ENCODE measurements around the gene GPSM3.

The GPSM3 gene

DNA sequence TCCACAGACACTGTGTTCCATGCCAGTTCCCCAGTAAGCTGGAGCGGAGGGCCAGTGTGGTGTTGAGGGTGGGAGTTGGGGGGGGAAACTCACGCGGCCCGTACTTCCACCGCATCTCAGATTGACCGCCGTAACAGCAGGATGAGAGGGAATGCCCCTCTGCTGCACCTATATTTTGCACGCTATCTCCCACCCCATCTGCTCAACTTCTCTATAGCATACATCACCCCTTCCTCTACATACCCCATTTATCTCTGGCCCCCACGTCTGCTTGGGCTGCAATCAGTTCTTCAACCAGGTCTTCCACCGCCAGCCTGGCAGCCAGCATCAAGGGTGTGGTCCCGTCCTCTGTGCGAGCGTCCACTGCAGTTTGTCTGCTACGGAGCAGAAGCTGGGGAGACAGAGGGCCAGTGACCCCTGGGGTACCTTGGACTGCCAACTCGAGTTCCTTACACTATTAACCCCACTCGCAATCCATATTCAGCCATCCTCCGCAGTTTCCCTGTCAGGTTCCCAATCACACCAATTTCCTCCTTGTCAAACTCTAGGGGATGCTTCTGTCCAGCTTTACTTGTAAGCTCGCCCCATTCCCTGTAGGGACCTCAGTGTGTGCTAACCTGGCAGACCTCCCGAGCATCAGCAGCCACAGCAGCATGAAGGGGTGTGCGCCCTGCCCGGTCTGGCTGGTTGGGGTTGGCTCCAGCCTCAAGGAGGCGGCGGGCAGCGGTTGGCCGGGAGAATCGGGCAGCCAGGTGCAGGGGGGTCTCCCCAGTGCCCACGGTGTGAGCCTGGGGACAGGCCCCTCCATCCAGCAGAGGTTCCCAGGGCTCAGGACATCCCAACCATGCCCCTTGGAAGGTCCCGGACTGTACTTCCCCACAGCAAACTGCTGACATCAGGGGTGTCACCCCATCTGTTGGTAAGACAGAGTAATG lies 4.5 kb upstream of the GPSM3 start:
- no peak for TF ChIP-seq FOXP2 (optimal IDR thresholded peaks at IDR 0.05; ENCODE audit: borderline replicate concordance, extremely low read depth, extremely low read length, insufficient read depth)
- no peak for TF ChIP-seq REST (IDR thresholded peaks at IDR 0.05; ENCODE audit: insufficient read depth in 1 of 2, low read depth in 2 of 2, low read length in 2 of 2)
- TF ChIP-seq POLR2AphosphoS5 (IDR thresholded peaks at IDR 0.05; ENCODE audit: low read depth, low read length): no peak
- TF ChIP-seq SIN3A (IDR thresholded peaks at IDR 0.05; ENCODE audit: borderline replicate concordance, insufficient read depth, low read length): no peak
- TF ChIP-seq TAF1 (IDR thresholded peaks at IDR 0.05; ENCODE audit: borderline replicate concordance, insufficient read depth, low read length): no peak

DNA sequence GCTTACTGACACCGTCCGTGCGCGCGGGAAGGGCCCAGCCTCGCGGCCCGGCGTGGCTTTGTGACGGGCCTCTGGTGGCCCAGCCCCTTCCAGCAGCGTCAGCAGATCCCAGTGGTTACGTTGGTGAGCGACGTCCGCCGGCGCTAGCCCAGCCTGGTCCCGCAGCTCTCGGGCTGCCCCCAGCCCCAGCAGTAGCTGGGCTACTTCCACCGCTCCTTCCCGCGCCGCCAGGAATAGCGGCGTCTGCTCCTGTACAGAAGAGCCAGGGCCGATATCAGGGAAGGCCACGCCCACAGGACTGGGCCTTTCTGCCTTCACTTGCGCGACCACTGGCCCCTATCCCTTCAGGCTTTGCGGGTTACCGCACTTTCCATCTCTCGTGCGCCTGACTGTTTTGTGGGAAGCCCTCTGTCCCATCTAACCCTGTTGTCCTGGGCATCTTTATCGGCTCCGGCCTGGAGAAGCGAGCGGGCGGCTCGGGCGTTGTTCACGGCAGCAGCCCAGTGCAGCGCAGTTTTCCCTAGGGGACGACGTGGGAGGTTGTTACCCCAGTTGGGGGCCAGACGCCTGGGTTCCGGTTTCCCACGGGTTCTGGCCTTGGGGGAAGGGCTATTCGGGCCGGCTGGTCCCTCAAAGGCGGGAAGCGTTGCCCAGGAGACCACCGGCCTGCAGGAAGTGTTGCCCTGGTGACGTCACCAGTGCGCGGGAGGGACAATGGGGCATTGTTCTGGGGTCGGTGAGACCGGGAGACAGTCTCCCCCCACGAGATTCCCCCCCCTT lies 3.6 kb upstream of the GPSM3 start:
- TF ChIP-seq TAF1 (IDR thresholded peaks at IDR 0.05; ENCODE audit: borderline replicate concordance, insufficient read depth, low read length): 0 out of 2 replicates have a peak, but pooled peaks have one; percentile 56
- peak; percentile 91 for TF ChIP-seq POLR2AphosphoS5 (IDR thresholded peaks at IDR 0.05; ENCODE audit: low read depth, low read length)
- TF ChIP-seq SIN3A (IDR thresholded peaks at IDR 0.05; ENCODE audit: borderline replicate concordance, insufficient read depth, low read length): no peak; the same call in 1 of the 2 replicates

DNA sequence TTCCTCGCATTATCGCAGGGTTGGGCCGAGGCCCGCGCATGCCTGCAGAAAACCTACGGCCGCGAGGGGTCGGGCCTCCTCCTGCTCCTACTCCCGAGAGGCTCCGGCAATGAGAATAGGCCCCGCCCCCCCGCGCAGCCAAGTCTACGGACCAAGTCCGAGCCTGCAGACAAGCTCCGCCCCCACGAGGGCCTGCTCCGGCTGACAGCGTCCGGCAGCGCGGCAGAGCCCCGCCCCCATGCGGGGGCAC lies 3.1 kb upstream of the GPSM3 start:
- TF ChIP-seq REST (IDR thresholded peaks at IDR 0.05; ENCODE audit: insufficient read depth in 1 of 2, low read depth in 2 of 2, low read length in 2 of 2) (no peak), SIN3A (IDR thresholded peaks at IDR 0.05; ENCODE audit: borderline replicate concordance, insufficient read depth, low read length) (no peak), FOXP2 (optimal IDR thresholded peaks at IDR 0.05; ENCODE audit: borderline replicate concordance, extremely low read depth, extremely low read length, insufficient read depth) (no peak), POLR2AphosphoS5 (IDR thresholded peaks at IDR 0.05; ENCODE audit: low read depth, low read length) (no peak), TAF1 (IDR thresholded peaks at IDR 0.05; ENCODE audit: borderline replicate concordance, insufficient read depth, low read length) (no peak)

DNA sequence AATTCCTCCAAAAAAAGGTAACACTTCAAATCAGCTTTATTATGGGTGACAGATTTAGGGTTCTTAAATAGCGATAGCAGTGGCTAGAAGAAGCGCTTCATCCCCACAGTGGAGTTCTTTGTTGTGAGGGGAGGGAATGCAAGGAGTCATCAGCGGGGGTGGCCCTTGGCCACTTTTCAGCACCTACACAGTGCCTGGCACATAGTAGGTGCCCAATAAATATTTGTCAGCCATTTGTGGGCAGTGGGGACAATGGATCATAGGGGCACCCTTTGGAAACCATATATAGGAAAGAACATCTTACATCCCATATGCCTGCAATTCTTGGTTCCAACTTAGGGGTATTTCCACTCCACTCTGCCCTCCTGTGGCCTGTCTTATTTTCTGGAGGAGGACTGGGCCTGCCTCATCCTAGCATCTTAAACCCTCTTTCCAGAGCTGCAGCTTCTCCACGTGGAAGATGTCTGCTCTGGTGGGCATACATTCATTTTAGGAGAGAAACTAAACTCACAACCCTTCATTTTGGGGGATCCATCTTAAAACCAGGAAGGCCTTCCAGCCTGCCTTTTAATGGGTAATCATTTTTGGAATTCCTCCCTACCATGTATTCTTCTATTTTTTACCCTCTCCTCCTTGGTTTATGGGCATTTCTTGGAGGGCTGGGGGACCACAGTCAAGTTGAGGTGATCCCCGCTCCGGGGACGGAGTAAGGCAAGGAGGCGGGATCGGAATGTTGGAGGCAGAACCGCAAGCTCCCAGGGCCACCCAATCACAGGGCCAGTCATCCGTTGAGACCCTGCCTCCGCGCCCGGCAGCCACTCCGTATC lies 2.6 kb upstream of the GPSM3 start:
- TF ChIP-seq POLR2AphosphoS5 (IDR thresholded peaks at IDR 0.05; ENCODE audit: low read depth, low read length) (peak; percentile 40), FOXP2 (optimal IDR thresholded peaks at IDR 0.05; ENCODE audit: borderline replicate concordance, extremely low read depth, extremely low read length, insufficient read depth) (no peak)

DNA sequence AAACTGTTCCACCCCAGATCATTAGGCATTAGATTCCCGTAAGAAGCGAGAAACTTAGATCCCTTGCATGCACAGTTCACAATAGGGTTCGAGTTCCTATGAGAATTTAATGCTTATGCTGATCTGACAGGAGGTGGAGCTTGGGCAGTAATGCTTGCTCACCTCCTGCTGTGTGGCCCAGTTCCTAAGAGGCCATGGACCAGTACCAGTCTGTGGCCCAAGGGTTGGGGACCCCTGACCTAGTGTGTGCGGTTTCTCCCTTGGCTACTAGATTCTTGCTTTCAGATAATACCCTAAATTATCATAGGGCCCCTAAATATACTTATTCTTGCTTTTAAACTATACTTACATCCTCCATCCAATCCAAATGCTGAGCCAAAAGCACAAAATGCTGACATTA lies 1.9 kb upstream of the GPSM3 start:
- TF ChIP-seq TAF1 (IDR thresholded peaks at IDR 0.05; ENCODE audit: borderline replicate concordance, insufficient read depth, low read length) (no peak), SIN3A (IDR thresholded peaks at IDR 0.05; ENCODE audit: borderline replicate concordance, insufficient read depth, low read length) (no peak), POLR2AphosphoS5 (IDR thresholded peaks at IDR 0.05; ENCODE audit: low read depth, low read length) (no peak), FOXP2 (optimal IDR thresholded peaks at IDR 0.05; ENCODE audit: borderline replicate concordance, extremely low read depth, extremely low read length, insufficient read depth) (no peak)

DNA sequence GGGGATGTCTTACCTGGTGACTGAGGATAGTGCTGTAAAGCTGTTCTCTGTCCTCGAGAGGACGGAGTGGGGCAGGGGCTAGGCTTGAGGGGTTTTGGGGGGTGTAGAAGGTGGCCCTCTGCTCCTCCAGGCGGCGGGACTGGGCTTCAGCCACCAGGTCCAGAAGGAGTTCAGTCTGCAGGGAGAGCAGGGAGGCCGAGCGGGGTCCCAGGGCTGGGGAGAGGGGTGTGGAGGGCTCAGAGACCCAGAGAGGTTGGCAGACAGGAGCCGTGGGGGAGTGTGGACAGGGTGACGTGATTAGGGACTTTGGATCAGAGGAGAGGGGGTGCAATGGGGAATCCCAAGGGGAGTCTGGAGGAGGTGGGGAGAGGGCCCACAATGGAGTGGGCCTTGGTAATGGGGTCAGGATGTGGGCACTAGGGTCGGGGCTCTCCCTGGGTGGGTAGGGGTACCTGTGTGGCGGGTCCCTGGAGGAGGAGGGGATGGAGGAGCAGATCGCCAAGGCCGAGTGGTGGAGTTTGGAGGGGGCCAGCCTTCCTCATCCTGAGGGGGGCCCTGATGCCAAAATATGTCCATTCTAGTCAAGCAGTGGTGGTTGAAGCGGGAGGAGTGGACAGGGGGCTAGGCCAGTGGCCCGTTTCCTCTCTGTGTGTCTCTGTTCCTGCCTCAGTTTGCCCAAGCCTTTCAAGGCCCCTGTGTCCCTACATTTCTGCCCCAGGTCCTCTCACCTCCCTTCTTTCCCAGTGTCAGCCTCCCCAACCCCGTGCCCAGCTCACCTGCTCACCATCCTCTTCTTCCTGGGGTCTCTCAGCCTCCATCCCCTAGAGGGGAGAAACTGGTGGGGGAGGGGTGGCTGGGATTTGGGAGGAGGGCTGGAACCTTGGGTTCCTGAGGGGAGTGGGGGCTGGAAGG lies 491 bp downstream of the GPSM3 start:
- TF ChIP-seq REST (IDR thresholded peaks at IDR 0.05; ENCODE audit: insufficient read depth in 1 of 2, low read depth in 2 of 2, low read length in 2 of 2) (no peak), FOXP2 (optimal IDR thresholded peaks at IDR 0.05; ENCODE audit: borderline replicate concordance, extremely low read depth, extremely low read length, insufficient read depth) (no peak), SIN3A (IDR thresholded peaks at IDR 0.05; ENCODE audit: borderline replicate concordance, insufficient read depth, low read length) (no peak), POLR2AphosphoS5 (IDR thresholded peaks at IDR 0.05; ENCODE audit: low read depth, low read length) (no peak), TAF1 (IDR thresholded peaks at IDR 0.05; ENCODE audit: borderline replicate concordance, insufficient read depth, low read length) (no peak)

All from PFSK-1 (cell line).